Measurements from ENCODE around the gene CYB561.

GRCh38 chr17:63490329-63490728 is 44.2 kb upstream of the CYB561 start:
- TF ChIP-seq REST (IDR thresholded peaks at IDR 0.05; ENCODE audit: unreplicated experiment), result no peak
- TF ChIP-seq CREB1 (CRISPR knock-in tag; IDR thresholded peaks at IDR 0.05; ENCODE audit: low read depth), result no peak
- TF ChIP-seq CTCF (conservative IDR thresholded peaks at IDR 0.05; ENCODE audit: low read depth in 2 of 2), result peak in 1 of 2 experiments; percentile 37; a peak in 3 of 4 replicates
- TF ChIP-seq EZH2 (IDR thresholded peaks at IDR 0.05; ENCODE audit: low read depth, unreplicated experiment), result no peak
- no peak for TF ChIP-seq POLR2AphosphoS5 (IDR thresholded peaks at IDR 0.05; ENCODE audit: low read depth)

Data from GM23338 (cell line).